Thoracic aorta (tissue), 2 donors: ENCODE results near the gene ECI2. TPM values are rescaled to one million over a fixed set of nuclear protein-coding genes. Genes with fewer than 3 reads are reported as not detected.

ENCODE experiments used
- ATAC-seq: fragments of 150-250 bp; one replicate; pipeline ENCODE4 v1.8.0; 2017; ENCODE audit warnings: low read depth; ENCODE audit not compliant: insufficient number of reproducible peaks, low FRiP score
- DNase-seq: peaks from one replicate; pipeline ENCODE4 v3.0.0-alpha.2; 2020; ENCODE audit warnings: low spot score
- H3K27ac ChIP-seq, 2 donors: fragments of 200-600 bp; sonication (generic); 1 replicate in 1 of 2; 2 replicates in 1 of 2; pipeline ENCODE4 v1.5.1; 2016; ENCODE audit warnings: mild to moderate bottlenecking in 2 of 2, moderate library complexity in 2 of 2
- H3K27me3 ChIP-seq: fragments of 200-600 bp; sonication (generic); replicated peaks from 2 replicates; pipeline ENCODE4 v1.6.0; 2016; ENCODE audit warnings: mild to moderate bottlenecking; ENCODE audit not compliant: insufficient read depth
- H3K36me3 ChIP-seq: fragments of 200-600 bp; sonication (generic); one replicate; pipeline ENCODE4 v1.5.1; 2016
- H3K4me1 ChIP-seq, 2 donors: fragments of 200-600 bp; sonication (generic); 1 replicate in 1 of 2; 2 replicates in 1 of 2; pipeline versions ENCODE4 v1.5.1 to v1.6.0; 2016; ENCODE audit warnings: low read depth in 2 of 2, mild to moderate bottlenecking in 1 of 2; ENCODE audit not compliant: control insufficient read depth in 1 of 2
- H3K4me3 ChIP-seq: fragments of 200-600 bp; sonication (generic); 2 replicates; pipeline ENCODE4 v1.5.1; 2016; ENCODE audit warnings: mild to moderate bottlenecking
- H3K9me3 ChIP-seq: fragments of 200-600 bp; sonication (generic); 2 replicates; pipeline ENCODE4 v1.5.1; 2016
- total RNA-seq, 2 donors: library from RNA; depleted of rRNA; stranded (reverse); fragments of >200 nt; gene quantifications; one replicate each; pipeline versions ENCODE4 v1.1.0 to v1.2.3, GENCODE V29; 2016
- TF ChIP-seq, protein P1 (sequence below): fragments of 200-600 bp; sonication (generic); IDR thresholded peaks from one replicate; pipeline ENCODE4 v1.5.1; 2019; ENCODE audit warnings: antibody characterized with exemption

Gene ECI2
- total RNA-seq, 2 donors from 2014 or later, result 28.9 to 31.0 TPM

- ATAC-seq, result no peak
Measured at GRCh38 chr6:4078691-4079471, 56.5 kb downstream of the ECI2 start, which contains the start of gene FAM217A. FAM217A (minus strand) TSS chr6:4079137; CDS start chr6:4077414, 1,723 bp downstream.

GRCh38 chr6:4074478-4075235 lies 60.7 kb downstream of the ECI2 start:
- H3K4me3 ChIP-seq, result no peak overlapping the region
- H3K4me1 ChIP-seq, result no peaks in the 10 kb centered on the region
- TF ChIP-seq, protein P1, sequence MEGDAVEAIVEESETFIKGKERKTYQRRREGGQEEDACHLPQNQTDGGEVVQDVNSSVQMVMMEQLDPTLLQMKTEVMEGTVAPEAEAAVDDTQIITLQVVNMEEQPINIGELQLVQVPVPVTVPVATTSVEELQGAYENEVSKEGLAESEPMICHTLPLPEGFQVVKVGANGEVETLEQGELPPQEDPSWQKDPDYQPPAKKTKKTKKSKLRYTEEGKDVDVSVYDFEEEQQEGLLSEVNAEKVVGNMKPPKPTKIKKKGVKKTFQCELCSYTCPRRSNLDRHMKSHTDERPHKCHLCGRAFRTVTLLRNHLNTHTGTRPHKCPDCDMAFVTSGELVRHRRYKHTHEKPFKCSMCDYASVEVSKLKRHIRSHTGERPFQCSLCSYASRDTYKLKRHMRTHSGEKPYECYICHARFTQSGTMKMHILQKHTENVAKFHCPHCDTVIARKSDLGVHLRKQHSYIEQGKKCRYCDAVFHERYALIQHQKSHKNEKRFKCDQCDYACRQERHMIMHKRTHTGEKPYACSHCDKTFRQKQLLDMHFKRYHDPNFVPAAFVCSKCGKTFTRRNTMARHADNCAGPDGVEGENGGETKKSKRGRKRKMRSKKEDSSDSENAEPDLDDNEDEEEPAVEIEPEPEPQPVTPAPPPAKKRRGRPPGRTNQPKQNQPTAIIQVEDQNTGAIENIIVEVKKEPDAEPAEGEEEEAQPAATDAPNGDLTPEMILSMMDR, result no peak
- no peak for DNase-seq
- no peaks in the 10 kb centered on the region for H3K9me3 ChIP-seq
- no peak overlapping the region for H3K27ac ChIP-seq
- ATAC-seq, result no peak
- no peaks in the 10 kb centered on the region for H3K36me3 ChIP-seq
- no peaks in the 10 kb centered on the region for H3K27me3 ChIP-seq

More at GRCh38 chr6:4078691-4079471, 56.5 kb downstream of the ECI2 start, which contains the start of gene FAM217A:
- TF ChIP-seq, protein P1, result no peak
- Histone ChIP-seq H3K36me3 (no peaks in the 10 kb centered on the region), H3K9me3 (no peaks in the 10 kb centered on the region), H3K4me3 (peak within 1 kb of the TSS; percentile 35), H3K4me1 (no peaks in the 10 kb centered on the region), H3K27ac (no peak within 1 kb of the TSS), H3K27me3 (no peaks in the 10 kb centered on the region)
- no peak for DNase-seq

DNA sequence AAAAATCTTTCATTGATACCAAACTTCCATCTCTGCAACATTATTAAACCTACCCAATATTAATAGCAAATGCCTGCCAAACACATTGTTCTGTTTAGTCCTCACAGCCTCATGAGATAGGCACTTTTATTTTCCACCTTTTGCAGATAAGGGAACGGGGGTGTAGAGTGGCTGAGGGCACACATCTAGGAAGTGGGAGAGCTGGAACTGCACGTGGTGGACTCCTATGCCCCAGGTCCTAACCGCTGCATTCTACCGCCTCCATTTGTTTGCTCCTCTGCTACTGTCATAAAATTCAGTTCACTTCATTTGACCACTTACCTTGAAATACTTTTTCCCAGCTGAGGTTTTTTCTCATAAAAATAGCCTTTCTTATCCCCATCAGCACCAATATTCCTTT lies 64.0 kb downstream of the ECI2 start:
- TF ChIP-seq, protein P1, result no peak
- no peaks in the 10 kb centered on the region for H3K4me1 ChIP-seq
- H3K27me3 ChIP-seq, result no peaks in the 10 kb centered on the region
- DNase-seq (no peak), ATAC-seq (no peak)
- no peak overlapping the region for H3K4me3 ChIP-seq
- H3K36me3 ChIP-seq, result no peaks in the 10 kb centered on the region
- H3K9me3 ChIP-seq, result no peaks in the 10 kb centered on the region
- H3K27ac ChIP-seq, result no peak overlapping the region

DNA sequence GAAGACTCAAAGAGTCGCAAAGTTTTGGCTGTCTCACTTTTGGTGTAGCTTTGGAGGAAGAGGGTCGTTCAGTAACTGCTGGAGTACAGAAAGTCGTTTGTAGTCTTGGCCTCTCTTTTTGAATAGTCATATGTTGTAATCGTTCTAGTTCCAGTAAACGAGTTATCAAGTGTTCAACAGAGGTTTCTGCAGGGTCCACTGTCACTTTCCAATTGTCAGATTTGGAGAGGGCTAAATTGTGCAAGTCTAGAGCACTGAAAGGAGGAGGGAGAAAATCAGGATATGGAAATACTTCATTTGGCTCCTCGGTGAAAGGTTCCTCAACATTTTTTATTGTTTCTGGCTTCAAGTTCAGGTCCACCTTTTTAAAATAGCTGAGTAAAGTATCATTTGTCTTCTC lies 66.2 kb downstream of the ECI2 start:
- Histone ChIP-seq H3K9me3 (no peaks in the 10 kb centered on the region), H3K4me1 (no peaks in the 10 kb centered on the region), H3K27me3 (no peaks in the 10 kb centered on the region), H3K36me3 (no peaks in the 10 kb centered on the region), H3K4me3 (no peak overlapping the region), H3K27ac (no peak overlapping the region)
- no peak for ATAC-seq
- TF ChIP-seq, protein P1, result no peak
- DNase-seq, result no peak

DNA sequence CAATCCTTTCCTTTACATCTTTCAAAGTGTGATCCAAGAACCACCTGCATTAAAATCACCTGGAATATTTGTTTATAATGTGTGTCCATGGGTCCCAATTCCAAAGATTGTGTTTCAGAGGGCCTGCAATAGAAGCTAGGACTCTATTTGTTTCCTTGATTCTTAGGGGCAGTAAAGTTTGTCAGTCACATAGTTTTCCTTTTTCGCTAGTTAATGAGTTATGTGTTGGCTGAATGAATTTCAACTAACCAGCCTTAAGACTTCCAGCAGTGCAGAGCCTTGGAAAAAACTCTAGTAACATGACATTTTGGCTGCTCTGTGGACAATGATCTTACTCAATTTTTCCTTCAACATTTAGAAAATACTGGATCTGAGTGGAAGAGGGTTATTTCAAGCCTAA lies 67.7 kb downstream of the ECI2 start:
- no peak overlapping the region for H3K4me3 ChIP-seq
- no peak overlapping the region for H3K27ac ChIP-seq
- TF ChIP-seq, protein P1, result no peak
- H3K9me3 ChIP-seq, result no peaks in the 10 kb centered on the region
- H3K36me3 ChIP-seq, result peaks cover 10% of the 10 kb centered on the region
- no peaks in the 10 kb centered on the region for H3K4me1 ChIP-seq
- no peak for ATAC-seq
- H3K27me3 ChIP-seq, result no peaks in the 10 kb centered on the region
- DNase-seq, result no peak
